Activated CD8-positive, alpha-beta memory T cell treated with anti-CD3 and anti-CD28 coated beads for 24 hours (primary cell): ENCODE results near the gene RHOF.

Source experiments
- DNase-seq: peaks from one replicate; pipeline ENCODE4 v3.0.0-alpha.2; 2020

The RHOF gene

GRCh38 chr12:121740847-121741246 is 52.6 kb downstream of the RHOF start:
- no peak for DNase-seq

- no peak for DNase-seq
These were observed 55.1 kb downstream of the RHOF start for GRCh38 chr12:121738340-121738858.

- DNase-seq, result no peak
These were observed 59.6 kb downstream of the RHOF start for GRCh38 chr12:121733849-121734248.

GRCh38 chr12:121731473-121731872 is 62.0 kb downstream of the RHOF start:
- no peak for DNase-seq

- DNase-seq, result no peak
These were observed 64.5 kb downstream of the RHOF start for GRCh38 chr12:121729021-121729420.
